ENCODE measurements around the gene ICAM3. TPM values are rescaled to one million over a fixed set of nuclear protein-coding genes. Genes with fewer than 3 reads are reported as not detected.

Gene ICAM3
- total and polyA plus RNA-seq, 12 donors: 6.1 to 77.2 (median 16.8) TPM

- Histone ChIP-seq H3K4me3 (peak overlapping the region; percentile 32 to 56 (median 40)), H3K36me3 (peaks cover 0 to 3% (median 0%) of the 10 kb centered on the region in 9 donors), H3K27me3 (peaks cover 34 to 92% (median 89%) of the 10 kb centered on the region in 7 donors), H3K9me3 (no peaks in the 10 kb centered on the region), H3K27ac (peak overlapping the region in 1 of 10 donors; percentile 27), H3K4me1 (peaks cover 22 to 99% (median 76%) of the 10 kb centered on the region in 9 donors)
- TF ChIP-seq, protein P1, sequence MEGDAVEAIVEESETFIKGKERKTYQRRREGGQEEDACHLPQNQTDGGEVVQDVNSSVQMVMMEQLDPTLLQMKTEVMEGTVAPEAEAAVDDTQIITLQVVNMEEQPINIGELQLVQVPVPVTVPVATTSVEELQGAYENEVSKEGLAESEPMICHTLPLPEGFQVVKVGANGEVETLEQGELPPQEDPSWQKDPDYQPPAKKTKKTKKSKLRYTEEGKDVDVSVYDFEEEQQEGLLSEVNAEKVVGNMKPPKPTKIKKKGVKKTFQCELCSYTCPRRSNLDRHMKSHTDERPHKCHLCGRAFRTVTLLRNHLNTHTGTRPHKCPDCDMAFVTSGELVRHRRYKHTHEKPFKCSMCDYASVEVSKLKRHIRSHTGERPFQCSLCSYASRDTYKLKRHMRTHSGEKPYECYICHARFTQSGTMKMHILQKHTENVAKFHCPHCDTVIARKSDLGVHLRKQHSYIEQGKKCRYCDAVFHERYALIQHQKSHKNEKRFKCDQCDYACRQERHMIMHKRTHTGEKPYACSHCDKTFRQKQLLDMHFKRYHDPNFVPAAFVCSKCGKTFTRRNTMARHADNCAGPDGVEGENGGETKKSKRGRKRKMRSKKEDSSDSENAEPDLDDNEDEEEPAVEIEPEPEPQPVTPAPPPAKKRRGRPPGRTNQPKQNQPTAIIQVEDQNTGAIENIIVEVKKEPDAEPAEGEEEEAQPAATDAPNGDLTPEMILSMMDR (IDR thresholded peaks at IDR 0.05): no peak
- intact Hi-C loops (cut with DNase I): no loop called here
- WGBS, 2 donors: 1% methylated on average over 47 to 57 of the region's 57 CpGs
- DNase-seq (peak in 1 of 2 donors; percentile 64), ATAC-seq (peak in 6 of 8 donors; percentile 17 to 61 (median 34))
These were observed 48.4 kb downstream of the ICAM3 start for GRCh38 chr19:10290876-10291553.

DNA sequence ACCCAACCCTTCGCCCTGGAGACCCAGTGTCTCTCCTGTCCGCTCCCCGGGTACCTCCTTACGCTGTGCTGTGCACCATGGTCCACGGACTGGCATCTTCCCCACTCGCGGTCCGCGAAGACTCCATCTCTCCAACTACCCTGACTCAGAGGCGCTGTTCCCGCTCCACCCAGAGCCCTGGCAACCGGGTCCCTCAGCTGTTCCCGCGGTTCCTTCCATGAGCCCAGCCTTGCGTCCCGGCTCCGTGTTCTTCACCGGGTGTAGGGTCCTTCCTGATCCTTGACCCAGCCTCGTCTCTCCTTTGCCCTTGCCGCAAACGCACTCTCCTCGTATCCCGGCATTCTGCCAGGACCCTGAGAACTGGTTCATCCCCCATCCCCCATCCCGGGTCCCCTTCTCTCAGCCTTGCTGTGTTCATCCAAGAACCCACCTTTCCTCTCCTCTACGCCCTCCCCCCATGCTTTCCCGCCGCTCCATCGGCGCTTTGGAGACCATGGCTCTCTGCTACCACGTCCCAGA, 49.0 kb downstream of the ICAM3 start:
- peak in 1 of 8 donors; percentile 3 for ATAC-seq

GRCh38 chr19:10289836-10290356, 49.5 kb downstream of the ICAM3 start, which contains the start of gene ICAM5:
Gene ICAM5 (plus strand): TSS chr19:10289952. CDS start chr19:10290044, 92 bp downstream.
- Histone ChIP-seq H3K4me3 (peak within 1 kb of the TSS; percentile 25 to 56 (median 40)), H3K27ac (no peak within 1 kb of the TSS), H3K9me3 (no peaks in the 10 kb centered on the region), H3K27me3 (peaks cover 28 to 81% (median 78%) of the 10 kb centered on the region in 7 donors), H3K36me3 (peaks cover 0 to 14% (median 7%) of the 10 kb centered on the region in 9 donors), H3K4me1 (peaks cover 23 to 98% (median 78%) of the 10 kb centered on the region in 9 donors)
- 1 to 2% methylated on average over 36 to 45 of the region's 45 CpGs for WGBS, 2 donors
- TF ChIP-seq, protein P1 (IDR thresholded peaks at IDR 0.05): no peak
- ATAC-seq (no peak), DNase-seq (no peak)
- intact Hi-C loops (cut with DNase I): loop anchor here in 2 of 10 donors (5.0 kb wide), 2 partner anchors 37 to 42 kb away; partner anchors contain the start of gene RAVER1 (in 1 of the 2)

More for the DNA sequence above, 49.0 kb downstream of the ICAM3 start:
- TF ChIP-seq, protein P1 (IDR thresholded peaks at IDR 0.05): no peak
- intact Hi-C loops (cut with DNase I): no loop called here
- Histone ChIP-seq H3K9me3 (no peaks in the 10 kb centered on the region), H3K27me3 (peaks cover 28 to 86% (median 83%) of the 10 kb centered on the region in 7 donors), H3K4me1 (peaks cover 23 to 99% (median 80%) of the 10 kb centered on the region in 9 donors), H3K36me3 (peaks cover 0 to 9% (median 2%) of the 10 kb centered on the region in 9 donors), H3K27ac (no peak overlapping the region), H3K4me3 (peak overlapping the region in 9 of 10 donors; percentile 32 to 56 (median 41))
- 1% methylated on average over 30 of the region's 30 CpGs for WGBS, 2 donors
- DNase-seq: no peak

DNA sequence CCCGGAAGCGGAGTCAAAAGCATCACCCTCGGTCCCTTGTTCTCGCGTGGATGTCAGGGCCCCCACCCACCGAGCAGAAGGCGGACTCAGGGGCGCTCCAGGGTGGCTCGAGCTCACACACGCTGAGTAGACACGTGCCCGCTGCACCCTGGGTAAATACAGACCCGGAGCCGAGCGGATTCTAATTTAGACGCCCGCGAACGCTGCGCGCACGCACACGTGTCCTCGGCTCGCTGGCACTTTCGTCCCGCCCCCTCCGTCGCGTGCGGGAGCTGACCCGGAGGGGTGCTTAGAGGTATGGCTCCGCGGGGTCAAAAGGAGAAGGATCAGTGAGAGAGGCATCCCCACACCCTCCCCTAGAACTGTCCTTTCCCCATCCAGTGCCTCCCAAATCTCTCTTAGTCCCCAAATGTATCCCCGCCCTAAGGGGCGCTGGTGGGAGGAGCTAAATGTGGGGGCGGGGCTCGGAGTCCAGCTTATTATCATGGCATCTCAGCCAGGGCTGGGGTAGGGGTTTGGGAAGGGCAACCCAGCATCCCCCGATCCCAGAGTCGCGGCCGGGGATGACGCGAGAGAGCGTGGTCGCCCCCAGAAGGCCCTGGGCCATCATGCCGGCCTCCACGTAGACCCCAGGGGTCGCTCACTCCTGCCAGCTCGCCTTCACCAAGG, 50.1 kb downstream of the ICAM3 start:
- intact Hi-C loops (cut with DNase I): loop anchor here in 2 of 10 donors (5.0 kb wide), 2 partner anchors 38 to 43 kb away; partner anchors contain the start of gene RAVER1 (in 1 of the 2)
- TF ChIP-seq, protein P1 (IDR thresholded peaks at IDR 0.05): no peak
- ATAC-seq: no peak
- H3K9me3 ChIP-seq: no peaks in the 10 kb centered on the region
- DNase-seq: no peak
- WGBS, 2 donors: 1% methylated on average over 50 of the region's 50 CpGs
- peaks cover 23 to 93% (median 77%) of the 10 kb centered on the region in 9 donors for H3K4me1 ChIP-seq
- H3K36me3 ChIP-seq: peaks cover 0 to 20% (median 13%) of the 10 kb centered on the region in 9 donors
- H3K27ac ChIP-seq: no peak overlapping the region
- H3K27me3 ChIP-seq: peaks cover 25 to 75% (median 72%) of the 10 kb centered on the region in 7 donors
- H3K4me3 ChIP-seq: peak overlapping the region in 9 of 10 donors; percentile 25 to 56 (median 41)

Measured in heart right ventricle (tissue), 16 donors.